ENCODE data around the gene CRACR2A. TPM values are rescaled to one million over a fixed set of nuclear protein-coding genes. Genes with fewer than 3 reads are reported as not detected.

Gene CRACR2A
- total RNA-seq (2014; rRNA removed; shearing (Covaris generic); ENCODE audit: low replicate concordance) = 9.5 and 13.8 TPM in 2 replicates

- peak; percentile 85 for DNase-seq
- Histone ChIP-seq H3K27me3 (no peaks in the 10 kb centered on the region), H3K9me3 (no peaks in the 10 kb centered on the region), H3K36me3 (no peaks in the 10 kb centered on the region), H3K4me3 (peak within 1 kb of the TSS; percentile 65)
Measured at GRCh38 chr12:3752741-3753486, at the start of gene CRACR2A. CRACR2A (minus strand) TSS chr12:3753109; CDS start chr12:3696999, 56,110 bp downstream.

- Histone ChIP-seq H3K4me3 (no peak overlapping the region), H3K36me3 (no peaks in the 10 kb centered on the region), H3K27me3 (no peaks in the 10 kb centered on the region), H3K9me3 (no peaks in the 10 kb centered on the region)
- no peak for DNase-seq
Measured at GRCh38 chr12:3797531-3798048, 44.7 kb upstream of the CRACR2A start.

- Histone ChIP-seq H3K4me3 (no peak overlapping the region), H3K27me3 (no peaks in the 10 kb centered on the region), H3K36me3 (no peaks in the 10 kb centered on the region), H3K9me3 (no peaks in the 10 kb centered on the region)
- DNase-seq = no peak
Measured at GRCh38 chr12:3795492-3796133, 42.7 kb upstream of the CRACR2A start.

GRCh38 chr12:3795066-3795465, 42.2 kb upstream of the CRACR2A start:
- no peak overlapping the region for H3K4me3 ChIP-seq
- no peak for DNase-seq
- no peaks in the 10 kb centered on the region for H3K36me3 ChIP-seq
- H3K27me3 ChIP-seq = no peaks in the 10 kb centered on the region
- no peaks in the 10 kb centered on the region for H3K9me3 ChIP-seq

DNA sequence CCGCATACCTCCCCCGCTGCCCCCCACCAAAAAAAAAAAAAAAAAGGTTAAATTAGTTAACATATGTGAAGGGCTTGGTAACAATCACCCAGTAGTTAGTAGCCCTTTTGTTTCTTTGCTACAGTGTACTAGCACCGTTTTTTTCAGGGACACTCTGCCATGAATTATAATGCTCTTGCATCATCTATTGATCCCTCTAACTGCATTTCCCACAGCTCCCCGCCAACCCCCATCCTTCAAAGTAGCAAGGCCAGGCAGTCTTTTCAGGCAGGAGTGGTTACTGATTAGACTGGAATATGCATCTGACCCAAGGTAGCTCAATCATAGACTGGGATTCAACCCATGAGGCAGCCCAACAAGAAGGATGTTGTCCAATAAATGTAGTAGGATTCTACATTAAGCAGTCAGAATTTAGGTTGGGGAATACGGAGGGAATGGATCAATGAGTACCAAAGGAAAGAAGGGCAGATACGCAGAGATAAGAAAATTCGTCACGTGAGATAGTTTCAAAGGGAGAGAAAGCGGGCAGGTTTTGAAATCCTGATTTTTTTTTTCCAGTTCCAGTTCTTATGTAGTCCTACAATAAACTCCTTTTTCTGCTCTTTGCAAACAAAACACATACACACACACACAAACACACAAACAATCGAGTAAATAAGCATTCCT, 39.8 kb upstream of the CRACR2A start:
- no peak for DNase-seq
- Histone ChIP-seq H3K36me3 (no peaks in the 10 kb centered on the region), H3K27me3 (no peaks in the 10 kb centered on the region), H3K9me3 (0 out of 2 replicates have a peak, but pooled peaks cover 2% of the 10 kb centered on the region), H3K4me3 (no peak overlapping the region)

DNA sequence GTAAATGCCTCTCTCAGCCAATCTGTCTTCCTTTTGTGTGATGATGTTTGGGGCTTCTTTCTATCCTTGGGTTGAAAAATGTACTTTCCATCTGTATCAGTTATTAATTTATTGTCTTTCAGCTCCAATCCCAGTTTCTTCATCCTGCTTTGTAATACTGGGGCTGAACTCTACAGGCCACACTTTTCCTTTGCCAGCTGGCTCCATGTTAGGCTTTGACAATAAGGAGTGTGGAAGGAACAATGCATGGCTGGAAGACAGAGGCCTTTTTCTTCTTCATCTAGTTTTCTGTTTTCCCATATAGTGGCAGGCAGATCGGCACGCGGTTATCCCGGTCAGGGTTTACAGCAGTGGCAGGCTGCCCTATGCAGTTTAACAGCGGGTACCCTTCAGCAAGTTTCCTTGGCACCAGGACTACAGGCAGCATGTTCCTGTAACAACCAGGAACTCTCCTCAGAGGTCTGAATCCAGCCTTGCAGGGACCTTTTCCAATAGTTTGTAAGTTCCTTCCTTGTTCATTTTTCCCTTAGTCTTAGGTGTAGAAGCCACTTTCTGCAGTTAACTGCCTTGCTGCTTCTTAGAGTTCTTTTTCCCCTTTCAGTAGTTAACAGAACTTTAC, 38.5 kb upstream of the CRACR2A start:
- DNase-seq = no peak
- Histone ChIP-seq H3K27me3 (no peaks in the 10 kb centered on the region), H3K36me3 (no peaks in the 10 kb centered on the region), H3K4me3 (no peak overlapping the region), H3K9me3 (0 out of 2 replicates have a peak, but pooled peaks cover 2% of the 10 kb centered on the region)

- Histone ChIP-seq H3K36me3 (no peaks in the 10 kb centered on the region), H3K4me3 (no peak overlapping the region), H3K27me3 (no peaks in the 10 kb centered on the region), H3K9me3 (0 out of 2 replicates have a peak, but pooled peaks cover 2% of the 10 kb centered on the region)
- DNase-seq = no peak
Measured at GRCh38 chr12:3790642-3791041, 37.7 kb upstream of the CRACR2A start.

GRCh38 chr12:3789838-3790237, 36.9 kb upstream of the CRACR2A start:
- Histone ChIP-seq H3K4me3 (no peak overlapping the region), H3K9me3 (0 out of 2 replicates have a peak, but pooled peaks cover 2% of the 10 kb centered on the region), H3K36me3 (no peaks in the 10 kb centered on the region), H3K27me3 (no peaks in the 10 kb centered on the region)
- no peak for DNase-seq

- no peak for DNase-seq
- Histone ChIP-seq H3K9me3 (no peaks in the 10 kb centered on the region), H3K27me3 (no peaks in the 10 kb centered on the region), H3K36me3 (no peaks in the 10 kb centered on the region), H3K4me3 (no peak overlapping the region)
Measured at GRCh38 chr12:3777206-3777809, 24.4 kb upstream of the CRACR2A start.

DNA sequence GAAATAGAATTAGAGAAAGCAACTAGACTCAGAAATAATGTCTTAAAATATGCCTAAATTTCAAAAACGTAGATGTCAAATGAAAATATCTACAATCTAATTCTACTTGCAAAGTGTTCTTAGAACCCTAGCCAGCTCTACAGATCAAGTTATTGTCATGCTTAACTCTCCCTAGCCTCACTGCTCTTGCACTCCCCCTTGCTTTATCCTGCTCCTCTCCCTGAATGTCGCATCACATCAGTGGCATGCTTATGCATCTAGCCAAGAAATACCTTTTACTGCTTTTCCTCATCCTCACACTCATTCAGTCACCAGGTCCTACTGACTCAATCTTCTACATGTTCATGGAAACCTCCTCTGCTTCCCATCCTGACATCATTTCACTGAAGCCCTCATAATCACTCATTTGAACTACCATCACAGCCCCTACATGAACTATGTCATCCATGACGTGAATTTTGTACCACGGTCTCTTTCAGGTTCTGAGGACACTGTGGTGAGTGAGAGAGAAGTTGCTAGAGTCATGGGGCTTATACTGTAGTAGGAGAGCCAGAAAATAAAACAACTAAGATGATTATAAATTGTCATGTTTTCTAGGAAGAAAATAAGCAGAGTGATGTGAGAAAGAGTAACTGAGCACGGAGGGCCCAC, 22.6 kb upstream of the CRACR2A start:
- H3K4me3 ChIP-seq = no peak overlapping the region
- H3K27me3 ChIP-seq = no peaks in the 10 kb centered on the region
- no peaks in the 10 kb centered on the region for H3K36me3 ChIP-seq
- DNase-seq = no peak
- peaks cover 2% of the 10 kb centered on the region; the same call in 1 of the 2 replicates for H3K9me3 ChIP-seq

DNA sequence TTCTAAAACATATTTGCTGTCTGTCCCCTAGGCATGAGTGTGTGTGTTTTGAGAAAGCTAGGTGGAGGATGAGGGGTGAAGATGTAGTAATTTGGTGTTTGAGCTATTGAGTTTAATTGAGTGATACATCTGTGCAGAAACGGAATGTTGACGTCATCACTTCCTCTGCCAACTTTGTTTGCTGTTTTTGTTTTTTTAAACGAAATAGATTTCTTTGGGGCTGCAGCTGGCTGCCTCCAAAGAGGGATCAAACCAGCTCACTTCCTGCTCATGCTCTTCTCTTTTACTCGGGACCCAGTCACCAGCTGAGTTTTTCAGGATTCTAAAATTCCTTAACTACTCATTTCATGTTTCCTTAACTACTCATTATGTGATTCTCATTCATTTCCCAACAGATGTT, 19.5 kb upstream of the CRACR2A start:
- H3K36me3 ChIP-seq = no peaks in the 10 kb centered on the region
- DNase-seq = no peak
- no peak overlapping the region for H3K4me3 ChIP-seq
- H3K9me3 ChIP-seq = peaks cover 6% of the 10 kb centered on the region
- no peaks in the 10 kb centered on the region for H3K27me3 ChIP-seq

DNA sequence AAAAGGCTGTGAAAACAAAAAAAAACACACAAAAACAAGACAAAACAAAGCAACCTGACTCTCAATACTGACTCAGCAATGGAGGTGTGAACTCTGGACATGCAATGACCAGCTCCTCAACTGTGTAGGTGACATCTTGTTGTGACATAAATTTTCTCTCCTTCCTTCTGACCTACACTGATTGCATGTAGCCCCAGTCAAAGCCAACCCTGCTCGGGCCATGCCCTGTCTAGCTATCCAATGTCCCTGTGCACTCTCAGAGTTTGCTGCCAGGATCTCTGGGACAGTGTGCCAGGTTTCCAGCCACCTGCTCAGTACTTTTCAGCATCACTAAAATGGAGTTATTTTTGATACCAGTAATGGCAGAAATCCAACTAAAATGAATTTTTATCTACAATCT, 18.9 kb upstream of the CRACR2A start:
- Histone ChIP-seq H3K9me3 (peaks cover 6% of the 10 kb centered on the region), H3K27me3 (no peaks in the 10 kb centered on the region), H3K4me3 (no peak overlapping the region), H3K36me3 (no peaks in the 10 kb centered on the region)
- no peak for DNase-seq

DNA sequence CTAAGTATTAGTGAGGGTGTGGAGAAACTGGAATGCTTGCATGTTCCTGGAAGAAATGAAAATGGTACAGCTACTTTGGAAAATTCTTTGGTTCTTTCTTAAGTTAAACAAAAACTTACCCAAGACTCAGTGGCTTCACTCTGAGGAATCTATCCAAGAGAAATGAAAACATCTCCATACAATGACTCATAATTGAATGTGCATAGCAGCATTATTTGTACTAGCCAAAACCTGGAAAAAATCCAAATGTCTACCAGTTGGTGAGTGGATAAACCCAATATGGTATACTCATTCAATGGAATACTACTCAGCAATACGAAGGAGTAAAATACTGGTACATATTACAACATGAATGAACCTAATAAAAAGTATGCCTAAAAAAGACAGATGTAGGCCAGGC, 18.0 kb upstream of the CRACR2A start:
- Histone ChIP-seq H3K36me3 (no peaks in the 10 kb centered on the region), H3K4me3 (no peak overlapping the region), H3K27me3 (no peaks in the 10 kb centered on the region), H3K9me3 (peaks cover 6% of the 10 kb centered on the region)
- no peak for DNase-seq

DNA sequence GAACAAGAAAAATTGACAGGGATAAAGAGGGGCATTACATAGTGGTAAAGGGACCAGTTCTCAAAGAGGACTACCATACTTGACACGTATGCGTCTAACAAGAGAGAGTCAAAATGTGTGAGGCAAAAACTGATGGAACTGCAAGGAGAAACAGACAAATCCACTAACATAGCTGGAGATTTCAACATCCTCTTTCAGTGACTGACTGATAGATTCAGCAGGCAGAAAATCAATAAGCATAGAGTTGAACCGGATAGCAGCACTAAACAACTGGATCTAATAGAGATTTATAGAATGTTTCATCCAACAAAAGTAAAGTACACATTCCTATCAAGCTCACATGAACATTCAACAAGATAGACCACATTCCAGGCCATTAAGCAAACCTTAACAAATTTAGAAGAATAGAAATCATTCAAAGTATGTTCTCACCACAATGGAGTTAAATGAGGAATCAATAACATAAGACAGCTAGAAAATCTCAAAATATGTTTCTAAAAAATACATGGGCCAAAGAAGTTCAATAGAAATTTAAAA, 16.1 kb upstream of the CRACR2A start:
- Histone ChIP-seq H3K27me3 (no peaks in the 10 kb centered on the region), H3K9me3 (peaks cover 6% of the 10 kb centered on the region), H3K36me3 (no peaks in the 10 kb centered on the region), H3K4me3 (no peak overlapping the region)
- no peak for DNase-seq

GRCh38 chr12:3761116-3761735, 8.3 kb upstream of the CRACR2A start:
- DNase-seq = no peak
- Histone ChIP-seq H3K36me3 (no peaks in the 10 kb centered on the region), H3K4me3 (no peak overlapping the region), H3K9me3 (no peaks in the 10 kb centered on the region), H3K27me3 (no peaks in the 10 kb centered on the region)
